Measurements from ENCODE around the gene TM9SF2.

- TF ChIP-seq CTCF (conservative IDR thresholded peaks at IDR 0.05 in 1 of 2, IDR thresholded peaks at IDR 0.05 in 1 of 2; ENCODE audit: extremely low read depth in 1 of 2, insufficient read depth in 1 of 2, low read depth in 1 of 2, low read length in 2 of 2) (no peak), EZH2 (IDR thresholded peaks at IDR 0.05; ENCODE audit: borderline replicate concordance, low read length) (no peak)
These were observed 23.8 kb upstream of the TM9SF2 start for GRCh38 chr13:99477493-99477892.

Data from mammary epithelial cell (primary cell).